ENCODE measurements around the gene RNLS. TPM values are rescaled to one million over a fixed set of nuclear protein-coding genes. Genes with fewer than 3 reads are reported as not detected.
"Not testable (repeated sequence)": the region's sequence is repeated elsewhere in the genome, so short reads cannot be mapped to it uniquely, and the experiment has no call there.

RNLS gene
- total and polyA plus RNA-seq, 2 of the 8 experiments (the other 6 are each of a cell fraction or from before 2014, with no cell fraction given), result 7.5 to 12.7 TPM

- H2AFZ ChIP-seq (ENCODE audit: low read length); H4K20me1 ChIP-seq (replicated peaks in 1 of 2; ENCODE audit: control insufficient read depth in 1 of 2, insufficient read depth in 2 of 2, low read length in 2 of 2); DNase-seq (ENCODE audit: low read depth in 1 of 2, low spot score in 2 of 2); FAIRE-seq; H3K79me1 ChIP-seq (ENCODE audit: low read depth, low read length); H3K23me2 ChIP-seq (ENCODE audit: low read depth, low read length); H2AK5ac ChIP-seq (ENCODE audit: low read depth, low read length); H3K23ac ChIP-seq (ENCODE audit: insufficient read length); H2BK120ac ChIP-seq (replicated peaks; ENCODE audit: low read depth, low read length); H3K4ac ChIP-seq (replicated peaks; ENCODE audit: insufficient read length, low read depth, low read length); H3K14ac ChIP-seq (ENCODE audit: insufficient read length); H4K5ac ChIP-seq (ENCODE audit: insufficient read length, low read depth, low read length); H2BK20ac ChIP-seq (ENCODE audit: low read length); H3K4me3 ChIP-seq (ENCODE audit: extremely low read depth in 1 of 4, insufficient read depth in 2 of 4, low read depth in 3 of 4, low read length in 4 of 4); H3K79me2 ChIP-seq (ENCODE audit: control insufficient read depth in 1 of 2, insufficient read depth in 2 of 2, low read length in 2 of 2); H3K18ac ChIP-seq (ENCODE audit: extremely low read depth, low read length); H2BK5ac ChIP-seq (ENCODE audit: low read depth, low read length); POLR2A ChIA-PET (ENCODE audit: partially characterized antibody); H3K36me3 ChIP-seq (ENCODE audit: control insufficient read depth in 2 of 4, insufficient read depth in 4 of 4, low read length in 3 of 4); H3K56ac ChIP-seq (replicated peaks; ENCODE audit: insufficient read length, low read depth, low read length); H4K91ac ChIP-seq (replicated peaks; ENCODE audit: insufficient read length, low read length); H3K27me3 ChIP-seq (replicated peaks in 1 of 4; ENCODE audit: control insufficient read depth in 3 of 4, extremely low read depth in 1 of 4, insufficient read depth in 3 of 4, low read length in 3 of 4); H3K27ac ChIP-seq (ENCODE audit: low read depth, low read length); H4K8ac ChIP-seq (ENCODE audit: extremely low read depth, insufficient read depth, low read length); H2BK15ac ChIP-seq (ENCODE audit: low read length); H3K4me2 ChIP-seq (ENCODE audit: insufficient read depth in 1 of 2, low read depth in 2 of 2, low read length in 2 of 2); H3K9ac ChIP-seq (replicated peaks in 1 of 4; ENCODE audit: extremely low read depth in 1 of 4, low read depth in 3 of 4, low read length in 3 of 4); H2BK12ac ChIP-seq (ENCODE audit: low read depth, low read length); H3K4me1 ChIP-seq (replicated peaks in 1 of 4; ENCODE audit: control insufficient read depth in 3 of 4, insufficient read depth in 4 of 4, low read length in 3 of 4); CTCF ChIA-PET (ENCODE audit: partially characterized antibody): not testable (repeated sequence)
- peaks cover 9 to 14% of the 10 kb centered on the region in 2 experiments for H3K9me3 ChIP-seq (ENCODE audit: insufficient read depth in 2 of 2, low read depth in 1 of 2, low read length in 1 of 2)
- 91% methylated on average over 12 of the region's 12 CpGs; no CpG with 5 or more reads in 1 of the 2 experiments for WGBS, 2 experiments (ENCODE audit: extremely low coverage in 1 of 2, insufficient coverage in 1 of 2, insufficient read length in 1 of 2, insufficient replicate concordance in 2 of 2, low coverage in 1 of 2, low lambda C conversion rate in 2 of 2, missing lambda C conversion rate in 1 of 2)
Measured at GRCh38 chr10:88355750-88356149, 227.4 kb downstream of the RNLS start.
